Naive thymus-derived CD4-positive, alpha-beta T cell (primary cell): ENCODE results near the gene TMC1. TPM values are rescaled to one million over a fixed set of nuclear protein-coding genes. Genes with fewer than 3 reads are reported as not detected.
"Not testable (repeated sequence)": the region's sequence is repeated elsewhere in the genome, so short reads cannot be mapped to it uniquely, and the experiment has no call there.

ENCODE experiments used
- ATAC-seq: fragments of 150-1000 bp; cut with Tn5 transposase; 2 replicates; pipeline ENCODE4 v1.10.0; 2021; ENCODE audit warnings: mild to moderate bottlenecking, moderate library complexity
- CTCF ChIA-PET: fragments of 350-600 bp; sonication (Branson Sonifier 250); formaldehyde crosslinking; loops from one replicate; lab custom pipeline; 2021; ENCODE audit warnings: antibody characterized with exemption; lab: Charles Lee
- POLR2A ChIA-PET: fragments of 350-600 bp; sonication (Branson Sonifier 250); formaldehyde crosslinking; loops from one replicate; lab custom pipeline; 2021; ENCODE audit warnings: antibody characterized with exemption, inconsistent platforms; lab: Charles Lee
- DNase-seq, 9 donors: peaks; one replicate each; pipeline versions ENCODE4 v3.0.0 to v3.0.0-alpha.2; 2020 to 2022; ENCODE audit warnings: mixed read lengths in 1 of 9
- H3K27ac ChIP-seq: one replicate; pipeline ENCODE4 v1.7.0; 2013; ENCODE audit warnings: mild to moderate bottlenecking, low read depth, low read length, moderate library complexity
- H3K27me3 ChIP-seq, 2 donors: one replicate each; pipeline ENCODE4 v1.7.0; 2013; ENCODE audit warnings: low read length in 2 of 2, mild to moderate bottlenecking in 2 of 2, moderate library complexity in 2 of 2; ENCODE audit not compliant: control insufficient read depth in 2 of 2, insufficient read depth in 2 of 2
- H3K36me3 ChIP-seq, 3 experiments: 1 replicate in 2 of 3; 2 replicates in 1 of 3; pipeline ENCODE4 v1.7.0; 2013; ENCODE audit warnings: low read length in 3 of 3, mild to moderate bottlenecking in 3 of 3, moderate library complexity in 1 of 3; ENCODE audit not compliant: insufficient read depth in 3 of 3, control insufficient read depth in 2 of 3
- H3K4me1 ChIP-seq, 2 donors: one replicate each; pipeline ENCODE4 v1.7.0; 2013; ENCODE audit warnings: low read length in 2 of 2, mild to moderate bottlenecking in 2 of 2, moderate library complexity in 1 of 2; ENCODE audit not compliant: control insufficient read depth in 2 of 2, insufficient read depth in 2 of 2
- H3K4me3 ChIP-seq: 2 replicates; pipeline ENCODE4 v1.7.0; 2013; ENCODE audit warnings: mild to moderate bottlenecking, low read length
- H3K9me3 ChIP-seq, 3 experiments: 1 replicate in 2 of 3; 2 replicates in 1 of 3; pipeline ENCODE4 v1.7.0; 2013; ENCODE audit warnings: low read length in 3 of 3; ENCODE audit not compliant: control insufficient read depth in 2 of 3
- H3K27ac Mint-ChIP-seq, 9 donors: one replicate each; pipeline ENCODE4 v1.8.0; 2020 to 2022; ENCODE audit warnings: mixed read lengths in 9 of 9, mild to moderate bottlenecking in 8 of 9, moderate library complexity in 5 of 9, inconsistent platforms in 2 of 9
- H3K27me3 Mint-ChIP-seq, 5 donors: one replicate each; pipeline ENCODE4 v1.8.0; 2021 to 2022; ENCODE audit warnings: mixed read lengths in 5 of 5, mild to moderate bottlenecking in 1 of 5
- H3K36me3 Mint-ChIP-seq, 5 donors: one replicate each; pipeline ENCODE4 v1.8.0; 2020 to 2022; ENCODE audit warnings: mixed read lengths in 5 of 5, mild to moderate bottlenecking in 3 of 5, inconsistent platforms in 1 of 5
- H3K4me1 Mint-ChIP-seq, 7 donors: one replicate each; pipeline ENCODE4 v1.8.0; 2020 to 2022; ENCODE audit warnings: mixed read lengths in 7 of 7, mild to moderate bottlenecking in 3 of 7, inconsistent platforms in 1 of 7
- H3K4me3 Mint-ChIP-seq, 10 donors: one replicate each; pipeline ENCODE4 v1.8.0; 2020 to 2022; ENCODE audit warnings: mild to moderate bottlenecking in 10 of 10, mixed read lengths in 10 of 10, moderate library complexity in 6 of 10, inconsistent platforms in 2 of 10
- H3K9me3 Mint-ChIP-seq, 11 donors: one replicate each; pipeline ENCODE4 v1.8.0; 2020 to 2022; ENCODE audit warnings: mixed read lengths in 11 of 11, mild to moderate bottlenecking in 4 of 11, inconsistent platforms in 1 of 11, moderate library complexity in 1 of 11
- intact Hi-C, 2 donors: fragments of 100-400 bp; cut with micrococcal nuclease; formaldehyde crosslinking; loops; one replicate each; pipeline ENCODE4 v1.15.1; 2023
- polyA plus RNA-seq, 2 donors: library from polyadenylated mRNA; unstranded; fragments of 300-500 nt; fragmentation: Illumina TruSeq; gene quantifications; one replicate each; pipeline ENCODE4 v1.2.3, GENCODE V29; 2021
- total RNA-seq, 6 experiments: library from RNA in 5 of 6; stranded (reverse) in 5 of 6; gene quantifications; 1 replicate in 5 of 6; 2 replicates in 1 of 6; pipeline ENCODE4 v1.2.3 and lab custom pipeline; 2021 to 2026

Gene TMC1
- total and polyA plus RNA-seq, 7 experiments from 2014 or later = not detected

GRCh38 chr9:72509635-72510034 is 11.8 kb upstream of the TMC1 start:
- H3K27me3 ChIP-seq = no peaks in the 10 kb centered on the region
- H3K4me3 ChIP-seq = no peak overlapping the region
- Mint-ChIP-seq H3K36me3 (peaks cover 0 to 6% (median 0%) of the 10 kb centered on the region in 5 donors), H3K9me3 (no peaks in the 10 kb centered on the region), H3K4me1 (peaks cover 0 to 12% (median 0%) of the 10 kb centered on the region in 7 donors), H3K27me3 (no peaks in the 10 kb centered on the region), H3K27ac (peak overlapping the region in 3 of 9 donors; percentile 29 to 62 (median 54)), H3K4me3 (peak overlapping the region in 1 of 10 donors; percentile 6)
- H3K9me3 ChIP-seq = no peaks in the 10 kb centered on the region
- H3K36me3 ChIP-seq = no peaks in the 10 kb centered on the region
- H3K4me1 ChIP-seq = no peaks in the 10 kb centered on the region
- ATAC-seq (no peak), DNase-seq (no peak)
- no peak overlapping the region for H3K27ac ChIP-seq
- intact Hi-C loops = loop anchor here in 1 of 2 donors (2.0 kb wide), 2 partner anchors 17 to 31 kb away; no protein-coding TSS in a partner anchor
- POLR2A ChIA-PET = no interaction called here
- CTCF ChIA-PET = no interaction called here

- H3K4me3 ChIP-seq, DNase-seq, H3K4me3 Mint-ChIP-seq, H3K9me3 Mint-ChIP-seq, H3K27me3 ChIP-seq, H3K27me3 Mint-ChIP-seq, H3K9me3 ChIP-seq, H3K36me3 Mint-ChIP-seq, H3K36me3 ChIP-seq, H3K27ac ChIP-seq, POLR2A ChIA-PET, CTCF ChIA-PET, H3K27ac Mint-ChIP-seq, H3K4me1 ChIP-seq, ATAC-seq: not testable (repeated sequence)
- peaks cover 1 to 21% (median 3%) of the 10 kb centered on the region in 7 donors for H3K4me1 Mint-ChIP-seq
- intact Hi-C loops = loop anchor here (5.0 to 10.0 kb wide), 3 partner anchors 36 to 756 kb away; partner anchors contain the start of genes CEMIP2 (in 2 of the 2) and ANXA1 (in 1 of the 2)
Measured at GRCh38 chr9:72521011-72521410, 397 bp upstream of the TMC1 start.

- Mint-ChIP-seq H3K9me3 (peaks cover 0 to 4% (median 0%) of the 10 kb centered on the region in 11 donors), H3K27ac (peak overlapping the region in 6 of 9 donors; percentile 10 to 98 (median 52)), H3K4me1 (peaks cover 11 to 55% (median 28%) of the 10 kb centered on the region in 7 donors), H3K27me3 (no peaks in the 10 kb centered on the region), H3K36me3 (peaks cover 0 to 2% (median 0%) of the 10 kb centered on the region in 5 donors), H3K4me3 (peak overlapping the region in 1 of 10 donors; percentile 15)
- ChIA-PET CTCF (interaction anchor here (1.1 kb wide), 1 partner anchor 9 kb away, joined by 3 read pairs; no protein-coding TSS in a partner anchor), POLR2A (interaction anchor here (0.8 kb wide), 1 partner anchor 165 kb away, joined by 3 read pairs; no protein-coding TSS in a partner anchor)
- ATAC-seq = peak; percentile 25
- Histone ChIP-seq H3K27me3 (no peaks in the 10 kb centered on the region), H3K4me3 (no peak overlapping the region), H3K36me3 (no peaks in the 10 kb centered on the region), H3K4me1 (peaks cover 13 to 15% of the 10 kb centered on the region in 2 donors), H3K27ac (no peak overlapping the region), H3K9me3 (no peaks in the 10 kb centered on the region)
- intact Hi-C loops = loop anchor here (5.0 to 10.0 kb wide), 7 partner anchors 32 to 760 kb away; partner anchors contain the start of genes CEMIP2 (in 2 of the 2) and ANXA1 (in 1 of the 2)
- DNase-seq = peak in 1 of 9 donors; percentile 34
Measured at GRCh38 chr9:72524820-72525540, 3.6 kb downstream of the TMC1 start.

- H3K36me3 Mint-ChIP-seq = peaks cover 0 to 7% (median 5%) of the 10 kb centered on the region in 5 donors
- peak overlapping the region; percentile 28 for H3K4me3 ChIP-seq
- intact Hi-C loops = loop anchor here (1.0 to 10.0 kb wide), 22 partner anchors 14 to 762 kb away; partner anchors contain the start of genes CEMIP2 (in 2 of the 2), ZFAND5 (in 2 of the 2), ABHD17B (in 1 of the 2) and ANXA1 (in 1 of the 2)
- H3K4me1 ChIP-seq = peaks cover 13 to 15% of the 10 kb centered on the region in 2 donors
- CTCF ChIA-PET = interaction anchor here (1.3 kb wide), 1 partner anchor 164 kb away, joined by 7 read pairs; no protein-coding TSS in a partner anchor
- POLR2A ChIA-PET = interaction anchor here (0.6 to 2.2 kb wide), 8 partner anchors 18 to 732 kb away, joined by 3 to 15 read pairs (median 4); partner anchors contain the start of gene ZFAND5
- H3K9me3 ChIP-seq = peaks cover 0 to 7% (median 0%) of the 10 kb centered on the region in 3 experiments
- H3K27me3 ChIP-seq = no peaks in the 10 kb centered on the region
- no peaks in the 10 kb centered on the region for H3K27me3 Mint-ChIP-seq
- ATAC-seq (peak; percentile 90), DNase-seq (peak; percentile 24 to 81 (median 63))
- H3K36me3 ChIP-seq = no peaks in the 10 kb centered on the region
- H3K4me1 Mint-ChIP-seq = peaks cover 11 to 56% (median 28%) of the 10 kb centered on the region in 7 donors
- H3K9me3 Mint-ChIP-seq = peaks cover 0 to 8% (median 4%) of the 10 kb centered on the region in 11 donors
- peak overlapping the region; percentile 65 for H3K27ac ChIP-seq
- peak overlapping the region; percentile 83 to 94 (median 88) for H3K4me3 Mint-ChIP-seq
- peak overlapping the region; percentile 85 to 98 (median 92) for H3K27ac Mint-ChIP-seq
Measured at GRCh38 chr9:72526901-72527800, 5.7 kb downstream of the TMC1 start.

GRCh38 chr9:72527801-72528195 is 6.4 kb downstream of the TMC1 start:
- Mint-ChIP-seq H3K27ac (peak overlapping the region; percentile 85 to 98 (median 92)), H3K27me3 (no peaks in the 10 kb centered on the region), H3K36me3 (peaks cover 0 to 9% (median 5%) of the 10 kb centered on the region in 5 donors), H3K9me3 (peaks cover 0 to 8% (median 4%) of the 10 kb centered on the region in 11 donors), H3K4me3 (peak overlapping the region; percentile 83 to 94 (median 88)), H3K4me1 (peaks cover 11 to 55% (median 28%) of the 10 kb centered on the region in 7 donors)
- Histone ChIP-seq H3K36me3 (no peaks in the 10 kb centered on the region), H3K4me1 (peaks cover 13 to 15% of the 10 kb centered on the region in 2 donors), H3K4me3 (peak overlapping the region; percentile 28), H3K27ac (peak overlapping the region; percentile 65), H3K27me3 (no peaks in the 10 kb centered on the region), H3K9me3 (peaks cover 0 to 7% (median 0%) of the 10 kb centered on the region in 3 experiments)
- intact Hi-C loops = loop anchor here (1.0 to 10.0 kb wide), 22 partner anchors 14 to 763 kb away; partner anchors contain the start of genes CEMIP2 (in 2 of the 2), ZFAND5 (in 2 of the 2), ABHD17B (in 1 of the 2) and ANXA1 (in 1 of the 2)
- ChIA-PET CTCF (interaction anchor here (1.3 kb wide), 1 partner anchor 165 kb away, joined by 7 read pairs; no protein-coding TSS in a partner anchor), POLR2A (interaction anchor here (0.6 to 2.2 kb wide), 4 partner anchors 17 to 733 kb away, joined by 3 to 15 read pairs (median 5); partner anchors contain the start of gene ZFAND5)
- no peak for DNase-seq
- ATAC-seq = no peak
